Measurements from ENCODE around the gene VASH1.

VASH1 gene

DNA sequence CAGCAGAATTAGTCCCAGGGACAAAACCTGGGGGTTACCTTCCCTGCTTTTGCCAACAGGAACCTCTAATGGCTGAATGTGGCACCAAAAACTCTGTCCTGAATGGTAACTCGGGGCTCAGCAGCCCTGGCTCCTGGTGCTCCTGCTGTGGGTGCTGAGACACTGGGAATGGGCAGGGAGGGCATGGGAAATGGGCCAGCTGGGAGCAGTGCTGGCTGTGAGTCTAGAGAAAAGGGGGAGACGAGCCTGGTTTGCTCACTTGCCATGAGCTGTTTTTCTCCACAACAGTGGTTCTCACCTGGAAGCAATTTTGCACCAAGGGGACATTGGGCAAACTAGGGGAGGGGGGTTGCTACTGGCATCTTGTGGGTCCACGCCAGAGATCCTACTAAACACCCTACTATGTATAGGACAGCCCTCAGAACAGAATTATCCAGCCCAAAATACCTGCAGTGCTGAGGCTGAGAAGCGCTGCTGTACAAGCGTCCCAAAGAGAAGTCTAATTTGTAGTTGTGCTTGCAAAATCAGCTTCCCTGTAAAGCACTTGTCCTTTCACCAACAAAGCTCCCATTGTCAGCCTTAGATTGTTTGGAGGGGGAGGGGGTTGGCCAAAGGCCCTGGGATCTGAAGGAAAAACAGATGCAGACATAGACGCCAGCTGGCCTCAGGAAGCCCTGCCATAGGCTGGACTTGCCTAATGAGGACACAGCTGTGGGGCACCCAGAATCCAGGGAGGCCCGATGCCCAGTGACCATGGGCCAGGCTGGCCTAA is 68.6 kb downstream of the VASH1 start:
- no peak overlapping the region for H3K27ac ChIP-seq (replicated peaks; ENCODE audit: low read length)
- peak overlapping the region; percentile 2 for H2BK120ac ChIP-seq (ENCODE audit: low read depth, low read length)
- no peak overlapping the region for H4K8ac ChIP-seq (ENCODE audit: low read depth, low read length)
- no peak overlapping the region for H2BK5ac ChIP-seq (ENCODE audit: low read length)
- peak overlapping the region in 1 of 2 donors; percentile 6 for H3K4me3 ChIP-seq (ENCODE audit: low read length in 2 of 2)
- no peak for DNase-seq (ENCODE audit: low spot score)
- H2BK12ac ChIP-seq (ENCODE audit: low read length), result no peak overlapping the region
- H2AK5ac ChIP-seq (ENCODE audit: low read depth, low read length), result no peak overlapping the region
- H3K4me2 ChIP-seq (ENCODE audit: insufficient read depth, low read length, poor library complexity, severe bottlenecking), result no peak overlapping the region
- no peak overlapping the region for H2BK15ac ChIP-seq (ENCODE audit: low read length)
- no peak overlapping the region for H3K14ac ChIP-seq (ENCODE audit: low read length)
- H2AFZ ChIP-seq (ENCODE audit: low read length), result peak overlapping the region; percentile 1
- H3K4me1 ChIP-seq (ENCODE audit: control insufficient read depth in 2 of 2, insufficient read depth in 1 of 2, low read depth in 1 of 2, low read length in 2 of 2), result peaks cover 4 to 22% of the 10 kb centered on the region in 2 donors
- H4K91ac ChIP-seq (ENCODE audit: low read depth, low read length, poor library complexity), result no peak overlapping the region
- no peak overlapping the region for H3K23ac ChIP-seq (ENCODE audit: low read depth, low read length, poor library complexity)
- no peak overlapping the region for H3K4ac ChIP-seq (ENCODE audit: low read length)
- no peaks in the 10 kb centered on the region for H3K36me3 ChIP-seq (replicated peaks in 1 of 2; ENCODE audit: control insufficient read depth in 2 of 2, insufficient read depth in 2 of 2, low read length in 2 of 2)
- peaks cover 0 to 39% (median 0%) of the 10 kb centered on the region in 3 experiments for H3K27me3 ChIP-seq (ENCODE audit: control insufficient read depth in 3 of 3, insufficient read depth in 3 of 3, low read depth in 1 of 3, low read length in 3 of 3)
- no peaks in the 10 kb centered on the region for H3K79me1 ChIP-seq (ENCODE audit: low read depth, low read length)
- peaks cover 0 to 3% of the 10 kb centered on the region in 2 donors for H3K9me3 ChIP-seq (replicated peaks in 1 of 2; ENCODE audit: control insufficient read depth in 2 of 2, insufficient read depth in 1 of 2, low read depth in 1 of 2, low read length in 2 of 2)
- H3K9ac ChIP-seq (ENCODE audit: low read depth, low read length, poor library complexity), result no peak overlapping the region
- H3K18ac ChIP-seq (ENCODE audit: low read length), result peak overlapping the region; percentile 8
- no CpG with 5 or more reads among the region's 7 CpGs for WGBS, 2 donors (ENCODE audit: extremely low coverage in 2 of 2, insufficient read length in 2 of 2, insufficient replicate concordance in 1 of 2)

DNA sequence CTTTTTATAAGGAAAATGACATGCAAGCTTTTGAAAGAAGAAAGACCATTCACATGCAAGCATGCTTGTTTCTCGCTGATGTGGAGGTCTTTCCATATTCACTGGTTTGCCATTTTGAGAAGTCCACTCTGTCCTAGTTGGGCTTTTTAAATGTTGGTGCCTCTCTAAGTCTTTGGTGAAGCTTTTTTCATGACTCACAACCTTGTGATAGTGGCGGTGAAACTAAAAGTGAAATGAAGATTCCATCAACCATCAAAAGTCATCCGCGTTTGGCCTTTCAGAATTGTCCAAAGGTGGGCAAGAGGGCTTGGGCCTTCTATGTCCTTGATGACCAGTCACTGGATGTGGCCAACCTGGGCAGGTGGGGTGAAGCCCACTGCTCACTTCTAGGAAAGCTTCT is 69.3 kb downstream of the VASH1 start:
- H3K79me1 ChIP-seq (ENCODE audit: low read depth, low read length), result no peaks in the 10 kb centered on the region
- H4K8ac ChIP-seq (ENCODE audit: low read depth, low read length), result no peak overlapping the region
- no peak overlapping the region for H3K4ac ChIP-seq (ENCODE audit: low read length)
- no peak overlapping the region for H2AFZ ChIP-seq (ENCODE audit: low read length)
- H3K9ac ChIP-seq (ENCODE audit: low read depth, low read length, poor library complexity), result no peak overlapping the region
- peaks cover 4 to 22% of the 10 kb centered on the region in 2 donors for H3K4me1 ChIP-seq (ENCODE audit: control insufficient read depth in 2 of 2, insufficient read depth in 1 of 2, low read depth in 1 of 2, low read length in 2 of 2)
- H2BK12ac ChIP-seq (ENCODE audit: low read length), result no peak overlapping the region
- H2AK5ac ChIP-seq (ENCODE audit: low read depth, low read length), result no peak overlapping the region
- H3K23ac ChIP-seq (ENCODE audit: low read depth, low read length, poor library complexity), result no peak overlapping the region
- no peaks in the 10 kb centered on the region for H3K36me3 ChIP-seq (replicated peaks in 1 of 2; ENCODE audit: control insufficient read depth in 2 of 2, insufficient read depth in 2 of 2, low read length in 2 of 2)
- H3K9me3 ChIP-seq (replicated peaks in 1 of 2; ENCODE audit: control insufficient read depth in 2 of 2, insufficient read depth in 1 of 2, low read depth in 1 of 2, low read length in 2 of 2), result no peaks in the 10 kb centered on the region
- no peak for DNase-seq (ENCODE audit: low spot score)
- H4K91ac ChIP-seq (ENCODE audit: low read depth, low read length, poor library complexity), result no peak overlapping the region
- no CpG with 5 or more reads among the region's 4 CpGs for WGBS, 2 donors (ENCODE audit: extremely low coverage in 2 of 2, insufficient read length in 2 of 2, insufficient replicate concordance in 1 of 2)
- no peak overlapping the region for H3K27ac ChIP-seq (replicated peaks; ENCODE audit: low read length)
- peaks cover 0 to 34% (median 0%) of the 10 kb centered on the region in 3 experiments for H3K27me3 ChIP-seq (ENCODE audit: control insufficient read depth in 3 of 3, insufficient read depth in 3 of 3, low read depth in 1 of 3, low read length in 3 of 3)
- no peak overlapping the region for H2BK15ac ChIP-seq (ENCODE audit: low read length)
- no peak overlapping the region for H3K14ac ChIP-seq (ENCODE audit: low read length)
- no peak overlapping the region for H2BK5ac ChIP-seq (ENCODE audit: low read length)
- no peak overlapping the region for H3K4me3 ChIP-seq (ENCODE audit: low read length in 2 of 2)
- H2BK120ac ChIP-seq (ENCODE audit: low read depth, low read length), result no peak overlapping the region
- H3K18ac ChIP-seq (ENCODE audit: low read length), result peak overlapping the region; percentile 12
- no peak overlapping the region for H3K4me2 ChIP-seq (ENCODE audit: insufficient read depth, low read length, poor library complexity, severe bottlenecking)

- Histone ChIP-seq H2BK15ac (ENCODE audit: low read length) (no peak overlapping the region), H2BK120ac (ENCODE audit: low read depth, low read length) (no peak overlapping the region), H3K9ac (ENCODE audit: low read depth, low read length, poor library complexity) (no peak overlapping the region), H3K4me2 (ENCODE audit: insufficient read depth, low read length, poor library complexity, severe bottlenecking) (no peak overlapping the region), H3K4ac (ENCODE audit: low read length) (no peak overlapping the region), H3K4me3 (ENCODE audit: low read length in 2 of 2) (no peak overlapping the region), H2AK5ac (ENCODE audit: low read depth, low read length) (no peak overlapping the region), H3K4me1 (ENCODE audit: control insufficient read depth in 2 of 2, insufficient read depth in 1 of 2, low read depth in 1 of 2, low read length in 2 of 2) (peaks cover 4 to 23% of the 10 kb centered on the region in 2 donors), H3K36me3 (replicated peaks in 1 of 2; ENCODE audit: control insufficient read depth in 2 of 2, insufficient read depth in 2 of 2, low read length in 2 of 2) (no peaks in the 10 kb centered on the region), H3K27me3 (ENCODE audit: control insufficient read depth in 3 of 3, insufficient read depth in 3 of 3, low read depth in 1 of 3, low read length in 3 of 3) (peaks cover 0 to 30% (median 0%) of the 10 kb centered on the region in 3 experiments), H3K9me3 (replicated peaks in 1 of 2; ENCODE audit: control insufficient read depth in 2 of 2, insufficient read depth in 1 of 2, low read depth in 1 of 2, low read length in 2 of 2) (no peaks in the 10 kb centered on the region), H3K27ac (replicated peaks; ENCODE audit: low read length) (no peak overlapping the region), H3K23ac (ENCODE audit: low read depth, low read length, poor library complexity) (no peak overlapping the region), H4K8ac (ENCODE audit: low read depth, low read length) (no peak overlapping the region), H2AFZ (ENCODE audit: low read length) (no peak overlapping the region), H3K14ac (ENCODE audit: low read length) (no peak overlapping the region), H2BK5ac (ENCODE audit: low read length) (no peak overlapping the region), H3K79me1 (ENCODE audit: low read depth, low read length) (no peaks in the 10 kb centered on the region), H3K18ac (ENCODE audit: low read length) (no peak overlapping the region), H2BK12ac (ENCODE audit: low read length) (no peak overlapping the region), H4K91ac (ENCODE audit: low read depth, low read length, poor library complexity) (no peak overlapping the region)
- DNase-seq (ENCODE audit: low spot score), result no peak
- WGBS, 2 donors (ENCODE audit: extremely low coverage in 2 of 2, insufficient read length in 2 of 2, insufficient replicate concordance in 1 of 2), result no CpG with 5 or more reads among the region's 1 CpG
Observed at GRCh38 chr14:76832503-76832988, 71.3 kb downstream of the VASH1 start.
